DOHH2 (cell line): Measurements from ENCODE around the gene CPSF4L.

Source experiments
- CTCF ChIP-seq: fragments of 200-600 bp; sonication (generic); IDR thresholded peaks from one replicate; pipeline ENCODE4 v1.5.1; 2014; ENCODE audit warnings: antibody characterized with exemption, mild to moderate bottlenecking, low read depth, low read length; ENCODE audit not compliant: poor library complexity, severe bottlenecking
- EZH2phosphoT487 ChIP-seq: fragments of 200-600 bp; sonication (generic); IDR thresholded peaks from 2 replicates; pipeline ENCODE4 v1.6.1; 2017; ENCODE audit warnings: borderline replicate concordance, mild to moderate bottlenecking, antibody characterized with exemption, low read length, moderate library complexity, mixed read lengths

- TF ChIP-seq EZH2phosphoT487 (no peak), CTCF (no peak)
Measured at GRCh38 chr17:73203135-73203787, 58.4 kb downstream of the CPSF4L start.
